Neuronal stem cell (in vitro differentiated cells): ENCODE data around the gene PRPF18.

Experiments
- DNase-seq: peaks from one replicate; pipeline ENCODE4 v3.0.0-alpha.2; 2013; ENCODE audit warnings: low spot score
- H2AFZ ChIP-seq: one replicate; pipeline ENCODE4 v1.6.1; 2013; ENCODE audit warnings: mild to moderate bottlenecking, low read length, inconsistent platforms
- H2AK5ac ChIP-seq: 2 replicates; pipeline ENCODE4 v1.6.1; 2013; ENCODE audit warnings: low read depth, mild to moderate bottlenecking, inconsistent platforms, low read length, moderate library complexity, mixed read lengths
- H2BK120ac ChIP-seq: 2 replicates; pipeline ENCODE4 v1.6.1; 2013; ENCODE audit warnings: low read depth, mild to moderate bottlenecking, inconsistent platforms, low read length, moderate library complexity, mixed read lengths
- H2BK12ac ChIP-seq: one replicate; pipeline ENCODE4 v1.6.1; 2013; ENCODE audit warnings: low read length, inconsistent platforms
- H2BK15ac ChIP-seq: 2 replicates; pipeline ENCODE4 v1.6.1; 2013; ENCODE audit warnings: mild to moderate bottlenecking, low read length, inconsistent platforms, mixed read lengths
- H2BK5ac ChIP-seq: one replicate; pipeline ENCODE4 v1.6.1; 2013; ENCODE audit warnings: inconsistent platforms, mild to moderate bottlenecking, low read length, moderate library complexity
- H3K14ac ChIP-seq: one replicate; pipeline ENCODE4 v1.6.1; 2013; ENCODE audit warnings: low read length, inconsistent platforms
- H3K18ac ChIP-seq: 2 replicates; pipeline ENCODE4 v1.6.1; 2013; ENCODE audit warnings: low read length, inconsistent platforms
- H3K23ac ChIP-seq: 2 replicates; pipeline ENCODE4 v1.6.1; 2013; ENCODE audit warnings: low read depth, mild to moderate bottlenecking, mixed read lengths, low read length, inconsistent platforms; ENCODE audit not compliant: poor library complexity
- H3K27ac ChIP-seq: replicated peaks from 3 replicates; pipeline ENCODE4 v1.5.1; 2013; ENCODE audit warnings: low read length, inconsistent platforms
- H3K27me3 ChIP-seq, 3 experiments: 2 replicates each; pipeline ENCODE4 v1.6.1; 2013; ENCODE audit warnings: low read length in 3 of 3, mild to moderate bottlenecking in 2 of 3, inconsistent platforms in 1 of 3, low read depth in 1 of 3, mixed read lengths in 1 of 3, moderate library complexity in 1 of 3; ENCODE audit not compliant: control insufficient read depth in 3 of 3, insufficient read depth in 3 of 3
- H3K36me3 ChIP-seq, 2 donors: replicated peaks in 1 of 2; 2 replicates each; pipeline ENCODE4 v1.6.1; 2013; ENCODE audit warnings: low read length in 2 of 2; ENCODE audit not compliant: control insufficient read depth in 2 of 2, insufficient read depth in 2 of 2
- H3K4ac ChIP-seq: 2 replicates; pipeline ENCODE4 v1.6.1; 2013; ENCODE audit warnings: inconsistent platforms, mild to moderate bottlenecking, low read length, moderate library complexity
- H3K4me1 ChIP-seq, 2 donors: 1 replicate in 1 of 2; 2 replicates in 1 of 2; pipeline ENCODE4 v1.6.1; 2013; ENCODE audit warnings: low read length in 2 of 2, low read depth in 1 of 2; ENCODE audit not compliant: control insufficient read depth in 2 of 2, insufficient read depth in 1 of 2
- H3K4me2 ChIP-seq: one replicate; pipeline ENCODE4 v1.6.1; 2013; ENCODE audit warnings: mild to moderate bottlenecking, low read length, inconsistent platforms; ENCODE audit not compliant: insufficient read depth, poor library complexity, severe bottlenecking
- H3K4me3 ChIP-seq, 2 donors: 2 replicates each; pipeline ENCODE4 v1.5.1; 2013; ENCODE audit warnings: low read length in 2 of 2, mild to moderate bottlenecking in 2 of 2, inconsistent platforms in 1 of 2, moderate library complexity in 1 of 2
- H3K79me1 ChIP-seq: one replicate; pipeline ENCODE4 v1.6.1; 2013; ENCODE audit warnings: low read depth, mild to moderate bottlenecking, inconsistent platforms, low read length, moderate library complexity
- H3K9ac ChIP-seq: one replicate; pipeline ENCODE4 v1.6.1; 2013; ENCODE audit warnings: mild to moderate bottlenecking, low read depth, low read length, inconsistent platforms; ENCODE audit not compliant: poor library complexity
- H3K9me3 ChIP-seq, 2 donors: replicated peaks in 1 of 2; 2 replicates each; pipeline versions ENCODE3 to v1.6.1; 2013; ENCODE audit warnings: low read length in 2 of 2, mild to moderate bottlenecking in 2 of 2, inconsistent platforms in 1 of 2, low read depth in 1 of 2, mixed read lengths in 1 of 2, moderate library complexity in 1 of 2; ENCODE audit not compliant: control insufficient read depth in 2 of 2, insufficient read depth in 1 of 2
- H4K8ac ChIP-seq: one replicate; pipeline ENCODE4 v1.6.1; 2013; ENCODE audit warnings: low read depth, mild to moderate bottlenecking, inconsistent platforms, low read length, moderate library complexity
- H4K91ac ChIP-seq: one replicate; pipeline ENCODE4 v1.6.1; 2013; ENCODE audit warnings: low read length, low read depth, mild to moderate bottlenecking, inconsistent platforms; ENCODE audit not compliant: poor library complexity
- WGBS, 2 donors: extraction: QIAGEN DNeasy Blood & Tissue Kit; methylation state at CpG; one replicate each; pipeline ENCODE4 v1.1.7; 2013; ENCODE audit warnings: missing lambda C conversion rate in 2 of 2, mixed read lengths in 1 of 2; ENCODE audit not compliant: insufficient read length in 2 of 2, insufficient replicate concordance in 1 of 2; ENCODE audit errors: extremely low coverage in 2 of 2; 5-methylcytosine and 5-hydroxymethylcytosine counted together

Gene PRPF18

GRCh38 chr10:13613519-13613918 is 26.8 kb downstream of the PRPF18 start:
- no peak overlapping the region for H3K14ac ChIP-seq
- H2BK5ac ChIP-seq = no peak overlapping the region
- H3K79me1 ChIP-seq = no peaks in the 10 kb centered on the region
- no peak overlapping the region for H3K4ac ChIP-seq
- no peak overlapping the region for H3K4me2 ChIP-seq
- no peak overlapping the region for H4K8ac ChIP-seq
- H3K27ac ChIP-seq = no peak overlapping the region
- no peak overlapping the region for H3K23ac ChIP-seq
- no peak overlapping the region for H3K9ac ChIP-seq
- no peaks in the 10 kb centered on the region for H3K9me3 ChIP-seq
- H2AK5ac ChIP-seq = no peak overlapping the region
- H3K4me1 ChIP-seq = peaks cover 10 to 16% of the 10 kb centered on the region in 2 donors
- H2BK12ac ChIP-seq = no peak overlapping the region
- no CpG with 5 or more reads among the region's 5 CpGs for WGBS, 2 donors
- no peak overlapping the region for H4K91ac ChIP-seq
- no peak overlapping the region for H3K18ac ChIP-seq
- no peak overlapping the region for H2BK120ac ChIP-seq
- DNase-seq = no peak
- H2AFZ ChIP-seq = no peak overlapping the region
- H3K27me3 ChIP-seq = no peaks in the 10 kb centered on the region
- H2BK15ac ChIP-seq = no peak overlapping the region
- H3K36me3 ChIP-seq = peaks cover 0 to 60% of the 10 kb centered on the region in 2 donors
- H3K4me3 ChIP-seq = no peak overlapping the region

DNA sequence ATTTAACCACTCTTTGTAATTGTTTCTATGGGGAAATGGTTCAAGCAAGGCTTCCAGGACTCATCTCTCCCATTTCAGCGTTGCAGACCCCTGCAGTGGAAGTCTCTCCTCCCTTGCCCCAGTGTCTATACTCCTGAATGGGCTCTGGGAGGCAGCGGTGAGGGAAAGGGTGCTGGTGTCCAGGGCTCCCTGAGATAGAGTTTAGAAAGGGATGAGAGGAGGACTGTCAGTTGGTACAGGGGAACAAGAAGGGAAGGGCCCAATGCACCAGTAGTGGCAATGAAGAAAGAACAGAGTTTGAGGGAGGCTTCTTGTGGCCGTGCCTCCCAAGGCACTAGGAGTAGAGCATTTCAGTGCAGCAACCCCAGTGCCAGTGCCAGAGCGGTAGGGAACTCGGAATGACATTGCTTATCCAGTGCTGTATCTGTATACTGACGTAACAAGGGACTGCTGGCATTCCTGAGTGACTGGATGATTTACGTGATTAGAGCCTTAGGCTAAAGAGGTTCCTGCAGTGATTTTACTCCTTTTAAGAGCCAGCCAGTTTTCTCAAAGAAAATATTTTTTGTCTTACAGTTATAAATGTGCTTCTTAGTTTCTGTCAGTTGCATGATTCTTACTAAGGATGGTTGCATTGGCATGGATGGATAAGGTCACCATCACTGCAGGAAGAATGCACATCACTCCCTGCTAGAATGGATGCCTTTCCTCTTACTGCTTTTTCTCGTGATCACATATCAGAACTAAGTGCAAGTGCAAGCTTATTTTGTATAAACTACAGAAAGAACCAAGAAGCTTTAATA is 28.0 kb downstream of the PRPF18 start:
- Histone ChIP-seq H3K18ac (no peak overlapping the region), H3K23ac (no peak overlapping the region), H2AFZ (no peak overlapping the region), H2BK5ac (no peak overlapping the region), H3K9me3 (no peaks in the 10 kb centered on the region), H3K4me3 (no peak overlapping the region), H4K8ac (no peak overlapping the region), H3K79me1 (no peaks in the 10 kb centered on the region), H3K14ac (no peak overlapping the region), H3K9ac (no peak overlapping the region), H2BK15ac (no peak overlapping the region), H4K91ac (no peak overlapping the region), H2BK120ac (no peak overlapping the region), H3K36me3 (peaks cover 2 to 61% of the 10 kb centered on the region in 2 donors), H3K4me2 (no peak overlapping the region), H2AK5ac (no peak overlapping the region), H3K27ac (peak overlapping the region; percentile 21), H3K4ac (no peak overlapping the region), H3K4me1 (peaks cover 10 to 16% of the 10 kb centered on the region in 2 donors), H3K27me3 (no peaks in the 10 kb centered on the region), H2BK12ac (no peak overlapping the region)
- no peak for DNase-seq
- WGBS, 2 donors = no CpG with 5 or more reads among the region's 8 CpGs

GRCh38 chr10:13615650-13616300 is 29.0 kb downstream of the PRPF18 start:
- Histone ChIP-seq H2AFZ (no peak overlapping the region), H3K23ac (no peak overlapping the region), H3K4me2 (no peak overlapping the region), H2BK120ac (no peak overlapping the region), H3K79me1 (no peaks in the 10 kb centered on the region), H4K91ac (no peak overlapping the region), H2BK15ac (no peak overlapping the region), H3K36me3 (peaks cover 2 to 51% of the 10 kb centered on the region in 2 donors), H2AK5ac (no peak overlapping the region), H2BK12ac (no peak overlapping the region), H4K8ac (no peak overlapping the region), H3K27me3 (no peaks in the 10 kb centered on the region), H3K4me1 (peaks cover 10 to 16% of the 10 kb centered on the region in 2 donors), H3K9ac (no peak overlapping the region), H3K4me3 (no peak overlapping the region), H3K18ac (no peak overlapping the region), H3K27ac (no peak overlapping the region), H3K4ac (no peak overlapping the region), H3K14ac (no peak overlapping the region), H3K9me3 (no peaks in the 10 kb centered on the region), H2BK5ac (no peak overlapping the region)
- no peak for DNase-seq
- no CpG with 5 or more reads among the region's 7 CpGs for WGBS, 2 donors

DNA sequence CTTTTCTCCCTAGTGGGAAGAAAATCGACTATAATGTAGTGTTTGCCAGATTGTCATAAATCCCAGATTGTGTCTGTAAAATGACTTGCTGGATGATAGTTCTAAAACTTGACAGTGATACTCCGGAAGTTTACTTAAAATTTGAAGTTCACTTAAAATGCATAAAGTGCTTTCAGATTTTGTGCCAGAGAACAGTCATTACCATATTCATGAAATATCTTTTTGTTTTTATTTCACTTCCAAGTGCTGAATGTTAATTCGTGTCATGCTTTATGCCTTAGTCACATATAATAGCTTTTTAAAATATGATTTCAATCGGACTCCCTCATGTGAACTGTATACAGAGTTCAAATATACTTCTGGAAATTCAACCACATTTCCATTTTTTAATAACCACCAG is 30.4 kb downstream of the PRPF18 start:
- Histone ChIP-seq H2BK15ac (no peak overlapping the region), H2AFZ (no peak overlapping the region), H3K4ac (no peak overlapping the region), H2BK120ac (no peak overlapping the region), H3K79me1 (no peaks in the 10 kb centered on the region), H3K4me3 (no peak overlapping the region), H2BK12ac (no peak overlapping the region), H3K4me2 (no peak overlapping the region), H3K23ac (no peak overlapping the region), H3K4me1 (peaks cover 10 to 16% of the 10 kb centered on the region in 2 donors), H4K8ac (no peak overlapping the region), H4K91ac (no peak overlapping the region), H3K9ac (no peak overlapping the region), H3K36me3 (peaks cover 2 to 44% of the 10 kb centered on the region in 2 donors), H3K18ac (no peak overlapping the region), H3K27ac (no peak overlapping the region), H3K27me3 (no peaks in the 10 kb centered on the region), H2AK5ac (no peak overlapping the region), H3K9me3 (no peaks in the 10 kb centered on the region), H2BK5ac (no peak overlapping the region), H3K14ac (no peak overlapping the region)
- DNase-seq = no peak
- no CpG with 5 or more reads among the region's 4 CpGs for WGBS, 2 donors
